Right lung (tissue), 5 donors: ENCODE data around the gene PROZ. TPM values are rescaled to one million over a fixed set of nuclear protein-coding genes. Genes with fewer than 3 reads are reported as not detected.
"Not testable (repeated sequence)": the region's sequence is repeated elsewhere in the genome, so short reads cannot be mapped to it uniquely, and the experiment has no call there.

Experiments used
- DNase-seq, 2 donors: peaks; one replicate each; pipeline ENCODE4 v3.0.0-alpha.2; 2013
- polyA plus RNA-seq, 5 donors: library from polyadenylated mRNA; unstranded; fragments of 120-200 nt; gene quantifications; one replicate each; pipeline versions ENCODE4 v1.2.1 to v1.2.3, GENCODE V29; 2013; ENCODE audit warnings: inconsistent platforms in 1 of 5, low replicate concordance in 1 of 5; ENCODE audit not compliant: insufficient read length in 5 of 5, insufficient read depth in 1 of 5

The PROZ gene
- polyA plus RNA-seq, 5 donors: 0.13 to 0.67 (median 0.42) TPM

DNA sequence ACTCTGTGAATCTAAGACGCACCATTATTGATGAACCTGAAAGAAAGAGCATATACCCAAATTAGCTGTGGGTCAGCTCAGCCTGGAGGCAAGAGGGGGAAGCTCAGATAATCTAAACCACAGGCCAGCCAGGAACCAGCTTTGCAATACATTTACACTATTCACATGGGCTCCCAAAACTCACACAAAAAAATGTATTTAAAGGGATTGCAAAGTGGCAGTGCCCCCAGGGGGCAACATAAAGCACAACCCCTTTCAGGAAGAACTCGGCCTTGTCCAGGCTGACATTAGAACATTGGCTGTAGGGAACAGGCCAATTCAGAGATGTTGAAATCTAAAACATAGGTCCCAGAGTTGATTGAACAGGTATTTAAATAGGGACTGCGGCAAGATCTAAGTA lies 3.2 kb upstream of the PROZ start:
- DNase-seq: no peak

DNA sequence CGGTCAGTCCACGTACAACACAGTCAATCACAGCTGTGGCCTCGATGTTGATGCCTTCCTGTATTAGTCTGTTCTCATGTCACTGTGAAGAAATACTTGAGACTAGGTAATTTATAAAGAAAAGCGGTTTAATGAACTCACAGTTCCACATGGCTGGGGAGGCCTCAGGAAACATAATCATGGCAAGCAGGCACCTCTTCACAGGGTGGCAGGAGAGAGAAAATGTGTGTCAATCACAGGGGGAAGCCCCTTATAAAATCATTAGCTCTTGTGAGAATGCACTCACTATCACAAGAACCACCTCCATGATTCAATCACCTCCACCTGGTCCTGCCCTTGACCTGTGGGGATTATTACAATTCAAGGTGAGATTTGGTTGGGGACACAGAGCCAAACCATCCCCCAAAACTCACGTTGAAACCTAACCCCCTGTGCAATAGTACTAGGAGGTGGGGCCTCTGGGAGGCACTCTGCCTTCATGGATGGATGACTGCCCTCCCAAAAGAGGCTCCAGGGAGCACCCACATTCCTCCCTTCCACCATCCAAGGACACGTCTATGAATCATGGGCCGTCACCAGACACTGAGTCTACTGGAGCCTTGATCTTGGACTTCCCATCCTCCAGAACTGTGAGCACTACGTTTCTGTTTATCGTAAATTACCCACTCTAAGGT lies 2.3 kb upstream of the PROZ start:
- DNase-seq: no peak

DNA sequence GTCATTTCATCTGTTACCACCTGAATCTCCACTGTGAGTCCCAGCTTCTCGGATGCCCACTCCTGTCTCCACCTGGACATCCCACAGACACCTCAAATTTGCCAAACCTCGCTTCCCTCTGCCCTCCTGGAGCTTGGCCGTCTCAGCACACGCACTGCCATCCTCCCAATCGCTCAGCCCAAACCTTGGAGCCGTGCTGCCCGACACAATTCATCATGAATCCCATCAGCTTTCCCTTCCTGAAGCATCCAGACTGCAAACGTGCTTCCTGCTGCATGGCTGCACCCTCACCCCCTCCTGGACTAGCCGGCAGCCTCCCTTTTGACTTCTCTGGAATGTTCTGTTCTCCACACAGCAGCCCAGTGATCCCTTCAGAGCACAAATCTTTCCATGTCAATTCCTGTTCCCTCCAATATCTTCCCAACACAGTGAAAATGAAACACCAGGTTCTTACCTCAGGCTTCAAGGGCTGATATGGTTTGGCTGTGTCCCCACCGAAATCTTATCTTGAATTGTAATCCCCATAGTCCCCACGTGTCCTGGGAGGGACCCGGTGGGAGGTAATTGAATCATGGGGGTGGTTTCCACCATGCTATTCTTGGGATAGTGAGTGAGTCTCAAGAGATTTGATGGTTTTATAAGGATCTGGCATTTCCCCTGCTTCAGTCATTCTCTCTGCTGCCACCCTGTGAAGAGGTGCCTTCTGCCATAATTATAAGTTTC lies 1.1 kb upstream of the PROZ start:
- DNase-seq: no peak

DNA sequence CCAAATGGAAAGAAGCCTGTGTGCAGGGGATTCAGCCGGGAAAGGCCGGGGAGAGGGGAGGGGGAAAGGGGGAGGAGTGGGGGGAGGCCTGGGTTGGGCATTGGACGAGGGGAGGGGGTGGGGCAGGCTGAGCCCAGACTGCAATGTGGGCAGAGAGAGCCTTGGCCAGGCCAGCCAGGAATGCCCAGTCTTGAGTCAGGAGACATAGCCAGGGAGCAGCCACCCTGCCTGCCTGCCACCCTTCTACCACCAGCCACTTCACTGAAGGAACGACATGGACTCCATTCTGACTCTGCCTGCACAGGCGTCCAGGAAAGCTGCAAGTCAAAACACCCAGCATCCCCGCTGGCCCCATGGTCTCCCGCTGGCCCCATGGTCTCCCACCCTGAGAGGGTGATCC lies 498 bp downstream of the PROZ start:
- DNase-seq: no peak

DNA sequence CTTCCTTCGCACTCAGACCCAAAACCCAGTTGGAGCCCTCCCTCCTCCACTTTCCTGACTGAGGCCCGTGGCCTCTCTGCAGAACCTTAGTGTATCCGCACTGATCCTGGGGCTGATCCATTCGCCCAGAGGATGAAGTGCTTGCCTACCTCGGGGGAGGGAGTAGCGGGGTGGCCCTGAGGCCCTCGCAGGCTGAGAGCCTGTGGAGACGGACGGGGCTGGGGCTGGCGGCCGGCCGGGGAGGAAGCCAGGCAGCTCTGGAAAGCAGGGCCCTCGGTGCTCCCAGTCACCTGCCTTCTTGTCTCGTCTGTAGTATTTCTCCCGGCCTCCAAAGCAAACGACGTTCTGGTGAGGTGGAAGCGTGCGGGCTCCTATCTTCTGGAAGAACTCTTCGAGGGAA lies 1.3 kb downstream of the PROZ start:
- no peak for DNase-seq

DNA sequence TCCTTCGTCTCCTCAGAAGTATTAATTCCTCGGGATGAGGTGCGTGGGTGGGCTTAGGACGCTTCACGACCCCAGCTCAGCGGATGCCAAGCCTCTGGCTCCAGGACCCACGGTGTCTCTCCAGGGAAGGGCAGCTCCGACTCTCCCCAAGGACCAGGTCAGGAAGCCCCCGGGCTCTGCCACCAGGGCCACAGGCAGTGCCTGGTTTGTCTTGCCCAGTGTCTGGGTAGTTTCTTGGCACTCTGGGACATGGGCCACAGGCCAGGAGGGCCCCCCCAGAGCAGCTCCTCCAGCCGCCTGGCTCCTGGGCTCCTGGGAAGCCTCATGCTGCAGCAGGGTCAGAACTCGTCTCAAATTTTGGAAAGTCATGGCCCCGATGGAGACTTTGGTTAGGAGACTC lies 2.5 kb downstream of the PROZ start:
- no peak for DNase-seq

DNA sequence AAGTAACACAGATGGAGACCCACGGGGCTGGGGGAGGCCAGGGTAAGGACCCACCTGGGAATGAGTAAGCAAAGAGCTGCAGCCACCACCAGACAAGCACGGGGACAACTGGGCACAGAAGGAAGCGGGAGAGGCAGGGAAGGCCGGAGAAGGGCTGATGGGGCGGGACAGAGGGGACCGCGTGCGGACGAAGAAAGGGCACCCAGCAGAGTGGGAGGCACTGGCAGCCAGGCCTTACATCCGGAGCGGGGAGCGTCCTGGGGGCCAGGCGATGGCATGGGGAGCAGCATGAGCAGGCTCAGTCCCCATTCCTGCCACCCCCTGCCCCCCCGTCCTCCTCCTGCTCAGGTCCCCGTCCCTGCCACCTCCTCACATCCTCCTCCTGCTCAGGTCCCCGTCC lies 3.0 kb downstream of the PROZ start:
- no peak for DNase-seq

DNA sequence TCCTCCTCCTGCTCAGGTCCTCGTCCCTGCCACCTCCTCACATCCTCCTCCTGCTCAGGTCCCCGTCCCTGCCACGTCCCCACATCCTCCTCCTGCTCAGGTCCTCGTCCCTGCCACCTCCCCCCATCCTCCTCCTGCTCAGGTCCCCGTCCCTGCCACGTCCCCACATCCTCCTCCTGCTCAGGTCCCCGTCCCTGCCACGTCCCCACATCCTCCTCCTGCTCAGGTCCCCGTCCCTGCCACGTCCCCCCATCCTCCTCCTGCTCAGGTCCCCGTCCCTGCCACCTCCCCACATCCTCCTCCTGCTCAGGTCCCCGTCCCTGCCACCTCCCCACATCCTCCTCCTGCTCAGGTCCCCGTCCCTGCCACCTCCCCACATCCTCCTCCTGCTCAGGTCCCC lies 3.5 kb downstream of the PROZ start:
- not testable (repeated sequence) for DNase-seq

DNA sequence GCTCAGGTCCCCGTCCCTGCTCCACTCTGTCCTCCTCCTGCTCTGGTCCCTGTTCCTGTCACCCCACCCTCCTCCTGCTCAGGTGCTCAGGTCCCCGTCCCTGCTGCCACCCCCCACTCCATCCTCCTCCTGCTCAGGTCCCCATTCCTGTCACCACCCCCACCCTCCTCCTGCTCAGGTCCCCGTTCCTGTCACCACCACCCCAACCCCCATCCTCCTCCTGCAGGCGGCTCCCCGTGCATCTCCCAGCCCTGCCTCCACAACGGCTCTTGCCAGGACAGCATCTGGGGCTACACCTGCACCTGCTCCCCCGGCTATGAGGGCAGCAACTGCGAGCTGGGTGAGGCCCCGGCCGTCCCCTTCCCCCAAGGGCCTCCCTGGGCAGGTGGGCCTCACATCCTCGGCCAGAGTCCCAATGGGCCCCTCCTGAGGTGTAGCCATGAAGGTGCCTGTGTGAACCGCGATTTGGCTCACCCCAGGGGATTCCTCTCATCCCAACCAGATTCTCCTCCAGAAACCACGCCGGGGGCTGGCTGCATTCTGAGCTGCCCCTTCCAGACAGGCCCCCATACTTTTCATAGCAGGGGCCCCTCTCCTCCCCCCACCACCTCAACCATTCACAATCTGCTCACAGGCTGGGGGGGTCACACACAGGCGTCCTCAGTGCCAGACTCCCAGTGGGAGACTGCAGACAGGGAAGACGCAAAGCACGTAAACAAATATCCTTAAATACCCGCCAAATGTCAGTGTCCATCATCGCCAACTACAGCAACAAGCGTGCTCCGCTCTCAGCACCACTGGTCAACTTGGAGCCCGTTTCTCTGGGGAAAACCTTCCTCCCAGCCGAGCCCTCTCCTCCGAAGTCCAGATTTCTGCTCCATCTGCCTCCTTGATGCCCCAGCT lies 4.6 kb downstream of the PROZ start:
- DNase-seq: no peak

DNA sequence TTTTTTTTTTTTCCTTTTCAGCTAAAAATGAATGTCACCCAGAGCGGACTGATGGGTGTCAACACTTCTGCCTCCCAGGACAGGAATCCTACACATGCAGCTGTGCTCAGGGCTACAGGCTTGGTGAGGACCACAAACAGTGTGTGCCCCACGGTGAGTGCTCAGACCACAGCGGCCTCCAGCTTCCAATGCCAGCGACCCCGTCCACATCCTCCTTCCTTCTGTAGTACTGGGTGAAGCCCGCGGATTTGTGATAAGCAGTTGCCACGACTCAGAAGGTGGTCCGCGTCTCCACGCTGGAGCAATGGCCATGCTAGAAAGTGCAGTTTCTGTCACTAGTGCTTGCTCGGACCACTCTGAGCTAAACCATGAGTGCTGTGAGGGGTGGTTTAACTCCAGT lies 6.0 kb downstream of the PROZ start:
- no peak for DNase-seq

DNA sequence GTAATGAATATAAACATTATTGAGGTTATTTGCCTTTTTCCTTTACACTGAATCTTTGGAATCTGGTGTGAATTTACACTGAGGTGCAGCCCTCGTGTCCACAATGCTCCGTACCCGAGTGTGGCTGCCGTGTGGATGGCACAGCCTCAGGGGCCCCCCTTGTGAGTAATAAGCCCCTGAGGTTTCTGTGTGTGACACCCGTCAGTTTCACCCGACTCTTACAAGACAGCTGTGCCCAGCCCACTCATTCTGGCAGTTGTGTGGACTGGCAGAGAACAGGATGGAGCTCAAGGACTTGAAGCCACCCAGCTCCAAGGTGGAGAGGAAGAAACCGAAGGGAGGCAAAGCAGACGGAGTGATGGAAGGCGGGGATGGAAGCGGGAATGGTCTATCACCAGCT lies 7.8 kb downstream of the PROZ start:
- no peak for DNase-seq

DNA sequence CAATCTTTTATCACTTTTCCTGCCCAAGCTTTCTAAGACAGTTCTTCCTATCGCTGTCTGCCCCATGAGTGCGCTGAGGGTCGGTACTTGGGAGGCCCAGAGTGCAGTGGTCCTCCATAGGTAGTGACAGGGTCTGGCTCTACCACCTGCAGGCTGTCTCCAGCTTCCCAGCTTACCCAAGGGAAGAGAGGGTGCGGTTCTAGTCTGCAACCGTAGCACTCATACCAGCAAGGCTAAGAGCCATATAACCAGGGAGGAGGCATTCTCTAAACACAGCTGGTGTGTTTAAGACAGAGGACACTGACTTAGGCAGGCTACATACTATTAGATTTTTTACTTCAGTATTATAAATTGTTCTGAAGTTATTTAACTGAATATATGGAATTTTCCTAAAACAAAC lies 8.2 kb downstream of the PROZ start:
- DNase-seq: no peak

DNA sequence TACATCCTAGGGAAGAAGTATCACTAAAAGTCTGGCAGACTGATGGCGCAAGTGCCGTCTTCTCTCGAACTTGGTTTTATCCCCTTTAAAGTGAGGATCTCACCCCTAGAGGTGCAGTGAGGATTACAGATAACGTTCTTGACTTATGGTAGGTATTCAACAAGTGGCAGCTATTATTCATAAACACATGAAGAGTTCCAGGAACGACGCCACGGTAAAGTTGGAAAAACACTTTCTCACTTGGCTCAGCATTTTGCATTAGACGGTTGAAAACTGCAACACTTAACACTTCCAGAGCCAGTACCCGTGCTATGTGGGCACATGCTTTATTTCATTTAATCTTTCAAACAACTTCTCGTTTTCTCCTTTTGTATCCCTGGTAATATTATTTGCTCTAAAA lies 8.7 kb downstream of the PROZ start:
- no peak for DNase-seq

DNA sequence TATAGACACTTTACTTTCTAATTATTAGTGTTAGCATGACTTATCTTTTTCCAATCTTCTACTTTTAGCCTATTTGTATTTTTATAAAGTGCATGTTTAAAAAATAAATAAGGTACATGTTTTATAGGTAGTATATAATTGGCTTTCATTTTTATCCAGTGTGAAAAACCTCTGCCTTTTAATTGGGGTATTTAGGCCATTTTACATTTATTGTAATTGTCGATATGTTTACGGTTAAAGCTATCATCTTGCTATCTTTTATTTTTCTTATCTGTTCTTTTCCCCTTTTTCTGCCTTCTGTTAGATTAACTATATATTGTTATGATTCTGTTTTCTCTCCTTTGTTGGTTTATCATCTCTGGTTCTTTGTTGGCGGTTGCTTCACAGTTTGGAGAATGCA lies 9.1 kb downstream of the PROZ start:
- no peak for DNase-seq

DNA sequence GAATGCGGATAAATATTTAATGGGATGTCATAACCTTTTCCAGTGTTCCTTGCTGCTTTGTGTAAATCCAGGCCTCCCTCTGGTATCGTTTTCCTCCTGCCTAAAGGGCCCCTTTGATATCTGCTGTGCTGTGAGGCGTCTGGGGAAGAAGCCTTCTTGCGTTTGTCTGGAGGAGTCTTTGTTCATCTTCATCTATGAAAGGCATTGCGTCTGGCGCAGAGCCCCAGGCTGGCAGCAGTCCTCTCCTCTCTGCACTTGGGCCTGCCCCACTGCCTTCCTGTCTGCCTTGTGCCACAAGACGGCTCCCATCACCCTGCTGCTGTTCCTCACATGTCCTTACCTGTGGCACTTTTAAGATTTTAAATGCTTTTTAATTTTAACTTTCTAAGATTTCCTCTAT lies 9.8 kb downstream of the PROZ start:
- DNase-seq: no peak

DNA sequence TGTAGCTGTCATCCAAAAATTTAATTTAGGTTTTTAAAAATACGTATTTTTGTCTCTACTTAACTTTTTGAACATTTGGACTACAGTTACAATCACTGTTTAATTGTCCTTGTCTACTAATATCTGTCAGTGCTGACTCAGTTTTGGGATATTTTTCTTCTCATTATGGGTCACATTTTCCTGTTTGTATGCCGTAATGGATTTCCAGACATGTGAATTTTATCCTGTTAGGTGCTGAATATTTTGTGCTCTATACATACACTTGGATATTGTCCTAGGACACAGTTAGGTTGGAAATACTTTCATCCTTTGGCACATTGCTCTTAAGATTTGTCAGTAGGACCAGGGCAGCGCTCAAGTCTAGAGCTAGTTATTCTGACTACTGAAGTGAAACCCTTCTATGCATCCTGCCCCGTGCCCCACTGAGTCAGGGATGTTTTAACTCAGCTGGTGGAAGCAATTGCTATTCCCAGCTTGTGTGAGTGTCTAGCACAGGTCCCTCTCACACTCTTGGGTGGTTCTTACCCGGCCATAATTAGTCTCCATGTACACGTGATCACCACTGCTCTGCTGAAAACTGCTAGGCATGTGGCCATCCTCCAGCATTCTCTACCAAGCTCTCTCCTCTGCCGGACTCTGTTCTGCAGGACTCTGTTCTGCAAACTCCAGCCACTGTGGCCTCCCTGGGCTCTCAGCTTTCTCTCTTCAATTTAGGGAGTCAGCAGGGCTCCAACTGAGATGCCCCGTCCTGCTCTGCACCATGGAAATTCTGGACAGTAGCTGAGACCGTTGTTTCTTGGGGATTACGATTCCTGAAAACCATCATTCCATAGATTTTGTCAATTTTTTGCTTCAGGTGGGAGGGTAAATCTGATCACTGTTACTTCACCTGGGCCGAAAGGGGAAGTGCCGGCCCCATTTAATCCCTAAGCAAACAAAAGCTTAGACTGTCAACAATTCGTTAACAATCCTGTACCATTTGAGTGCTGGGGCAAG lies 11.1 kb downstream of the PROZ start:
- DNase-seq: no peak

DNA sequence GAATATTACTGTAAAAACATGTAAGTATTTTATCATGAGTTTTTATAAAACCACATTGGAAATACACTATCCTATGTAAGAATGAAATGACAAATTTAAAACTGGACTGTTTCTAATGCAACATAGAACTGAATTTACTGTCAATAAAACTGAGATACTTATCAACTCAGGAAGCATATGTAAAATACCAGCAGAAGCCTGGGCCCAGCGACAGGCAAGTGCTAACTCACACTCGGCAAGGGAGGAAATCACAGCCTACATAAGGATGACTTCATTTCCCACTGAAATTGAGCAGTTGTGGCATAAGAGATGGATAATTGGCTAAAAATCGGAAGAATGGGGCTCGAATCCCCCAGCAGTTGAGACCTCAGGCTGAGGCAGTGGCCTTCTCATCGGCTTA lies 12.1 kb downstream of the PROZ start:
- no peak for DNase-seq

DNA sequence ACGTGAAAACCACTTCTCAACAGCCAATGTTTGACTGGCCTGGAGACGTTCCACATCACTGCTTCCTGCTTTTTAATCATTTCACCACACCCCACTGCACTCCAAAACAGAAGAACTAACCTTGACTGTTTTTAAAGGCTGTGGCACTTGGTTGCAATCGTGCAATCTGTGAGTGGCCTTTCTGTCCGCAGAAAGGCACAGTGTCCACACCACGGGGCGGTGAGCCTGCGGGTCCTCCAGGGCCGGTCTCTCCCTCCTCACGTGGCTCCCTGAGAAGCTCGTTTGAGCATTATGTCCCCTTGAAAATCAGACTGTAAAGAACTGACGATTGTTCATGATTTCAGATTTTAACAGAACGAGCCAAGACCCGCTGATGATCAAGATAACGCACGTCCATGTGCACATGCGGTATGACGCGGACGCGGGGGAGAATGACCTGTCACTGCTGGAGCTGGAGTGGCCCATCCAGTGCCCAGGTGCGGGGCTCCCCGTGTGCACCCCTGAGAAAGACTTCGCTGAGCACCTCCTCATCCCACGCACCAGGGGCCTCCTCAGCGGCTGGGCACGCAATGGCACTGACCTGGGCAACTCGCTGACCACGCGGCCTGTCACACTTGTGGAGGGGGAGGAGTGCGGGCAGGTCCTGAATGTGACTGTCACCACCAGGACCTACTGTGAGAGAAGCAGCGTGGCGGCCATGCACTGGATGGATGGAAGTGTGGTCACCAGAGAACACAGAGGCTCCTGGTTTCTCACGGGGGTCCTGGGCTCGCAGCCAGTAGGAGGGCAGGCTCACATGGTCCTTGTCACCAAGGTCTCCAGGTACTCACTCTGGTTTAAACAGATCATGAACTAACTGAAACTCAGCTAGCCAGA lies 13.0 kb downstream of the PROZ start:
- DNase-seq: no peak

DNA sequence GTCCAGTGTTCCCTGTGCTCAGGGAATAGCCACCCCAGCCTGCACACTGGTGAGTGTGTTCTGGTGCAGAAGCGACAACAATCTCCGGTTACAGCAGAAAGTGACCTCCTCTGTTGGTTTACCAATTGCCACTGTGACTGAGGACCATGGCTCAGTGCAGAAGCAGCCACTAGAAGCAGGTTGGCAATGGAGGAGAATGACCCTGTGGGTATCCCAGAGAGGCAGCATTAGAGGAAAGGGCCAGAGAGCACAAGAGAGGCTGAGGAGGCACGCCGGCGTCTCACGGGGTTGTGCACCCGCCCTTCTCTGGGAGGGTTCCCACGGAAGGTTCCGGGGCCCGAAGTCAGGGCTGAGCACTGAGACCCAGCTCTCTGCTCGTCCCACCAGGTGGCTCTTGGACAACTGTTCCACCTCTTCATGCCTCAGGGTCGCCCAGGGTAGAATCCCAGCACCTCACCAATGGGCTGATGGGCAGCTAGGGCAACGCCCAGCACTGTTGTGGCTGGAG lies 14.0 kb downstream of the PROZ start:
- no peak for DNase-seq

DNA sequence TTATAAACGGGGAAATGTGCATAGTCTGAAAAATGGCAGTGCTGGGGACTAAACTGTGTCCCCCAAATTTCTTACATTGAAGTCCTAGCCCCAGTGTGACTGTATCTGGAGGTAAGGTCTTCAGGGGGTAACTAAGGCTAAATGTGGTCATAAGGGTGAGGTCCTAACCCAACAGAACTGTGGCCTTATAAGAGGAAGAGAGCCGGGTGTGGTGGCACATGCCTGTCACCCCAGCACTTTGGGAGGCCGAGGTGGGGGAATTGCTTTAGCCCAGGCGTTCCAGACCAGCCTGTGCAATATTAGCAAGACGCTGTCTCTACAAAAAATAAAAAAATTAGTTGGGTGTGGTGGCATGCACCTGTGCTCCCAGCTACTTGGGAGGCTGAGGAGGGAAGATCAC lies 17.8 kb downstream of the PROZ start:
- no peak for DNase-seq
